ENCODE measurements around the gene TTLL11.

The TTLL11 gene

DNA sequence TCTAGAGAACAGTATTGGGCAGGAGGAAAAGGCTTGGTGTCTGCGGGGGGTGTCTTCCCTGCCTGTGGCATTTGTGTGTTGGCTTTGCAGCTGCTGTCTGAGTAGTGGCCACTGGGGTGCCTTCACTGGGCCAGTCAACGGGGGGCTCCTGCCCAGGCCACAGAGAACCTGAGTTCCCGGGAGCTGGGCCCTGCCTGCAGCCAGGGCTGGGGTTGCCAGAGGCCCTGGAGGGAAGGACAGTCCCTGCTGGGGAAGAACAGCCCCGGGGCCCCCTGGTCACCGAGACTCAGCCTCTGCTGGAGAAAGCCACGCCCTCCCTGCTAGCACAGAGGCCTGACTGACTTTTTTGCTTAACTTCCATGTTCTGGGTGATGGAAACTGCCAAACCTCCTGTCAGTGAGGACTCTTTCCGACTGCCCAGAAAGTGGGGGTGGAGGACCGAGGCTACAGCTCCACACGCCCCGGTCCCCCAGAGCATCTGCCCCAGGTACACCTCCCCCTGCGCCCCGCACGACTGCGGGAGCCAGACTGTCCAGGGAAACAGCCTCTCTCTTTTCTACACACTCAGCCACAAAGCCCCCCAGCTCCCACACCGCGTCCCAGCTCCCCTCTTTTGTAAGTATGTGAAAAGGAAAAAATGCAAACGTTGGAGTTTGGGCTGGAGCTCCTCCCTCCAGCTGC lies 308.2 kb downstream of the TTLL11 start:
- no peak for TF ChIP-seq GATA3 (IDR thresholded peaks at IDR 0.05; ENCODE audit: low read depth, low read length)
- no peak for TF ChIP-seq GATA2 (IDR thresholded peaks at IDR 0.05; ENCODE audit: low read depth, low read length)

DNA sequence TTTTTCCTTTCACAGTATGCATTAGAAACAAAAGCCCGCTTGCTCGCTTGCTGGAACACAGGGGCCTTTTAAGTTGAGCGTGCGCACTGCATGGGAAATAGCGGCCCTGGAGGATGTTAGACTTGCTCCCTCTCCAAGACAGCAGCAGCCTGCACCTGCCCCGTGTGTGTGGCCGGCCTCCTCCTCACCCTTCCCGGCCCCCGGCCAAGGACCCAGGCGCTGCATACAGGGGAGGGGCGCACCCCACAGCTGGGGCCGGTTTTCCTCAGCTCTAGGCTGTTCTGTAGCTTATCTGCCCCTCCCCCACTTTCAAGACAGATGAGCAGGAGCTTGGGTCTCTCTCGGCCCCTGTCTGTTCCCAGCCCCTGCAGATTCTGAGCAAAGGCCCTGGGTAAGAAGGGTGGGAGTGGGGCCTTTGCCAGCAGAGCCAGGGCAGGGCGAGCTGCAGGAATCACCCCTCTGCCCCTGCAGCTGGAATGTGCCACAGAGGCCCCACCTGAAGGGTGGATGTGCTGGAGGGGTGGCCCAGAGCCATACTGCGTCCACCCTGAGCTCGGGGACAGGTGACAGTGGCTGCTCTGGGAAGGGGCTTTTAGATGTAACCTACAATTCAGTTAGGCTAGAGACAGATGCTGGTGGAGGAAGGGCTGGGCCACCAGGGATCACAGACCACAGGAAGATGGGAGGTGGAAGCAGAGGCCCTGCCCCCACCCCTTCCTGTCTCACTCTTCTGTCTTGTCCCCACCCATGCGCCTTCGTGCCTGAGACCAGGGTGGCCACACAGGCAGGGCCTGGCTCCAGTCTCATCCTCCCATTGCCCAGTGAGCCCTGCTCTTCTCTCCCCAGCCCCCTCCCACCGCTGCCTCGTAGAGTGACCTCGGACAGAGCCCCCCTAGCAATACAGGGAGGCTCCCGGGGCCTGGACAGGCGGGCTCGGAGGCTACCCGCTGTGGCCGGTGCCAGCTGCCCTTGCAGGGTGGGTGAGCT lies 309.3 kb downstream of the TTLL11 start:
- TF ChIP-seq GATA2 (IDR thresholded peaks at IDR 0.05; ENCODE audit: low read depth, low read length), result no peak
- TF ChIP-seq GATA3 (IDR thresholded peaks at IDR 0.05; ENCODE audit: low read depth, low read length), result no peak

DNA sequence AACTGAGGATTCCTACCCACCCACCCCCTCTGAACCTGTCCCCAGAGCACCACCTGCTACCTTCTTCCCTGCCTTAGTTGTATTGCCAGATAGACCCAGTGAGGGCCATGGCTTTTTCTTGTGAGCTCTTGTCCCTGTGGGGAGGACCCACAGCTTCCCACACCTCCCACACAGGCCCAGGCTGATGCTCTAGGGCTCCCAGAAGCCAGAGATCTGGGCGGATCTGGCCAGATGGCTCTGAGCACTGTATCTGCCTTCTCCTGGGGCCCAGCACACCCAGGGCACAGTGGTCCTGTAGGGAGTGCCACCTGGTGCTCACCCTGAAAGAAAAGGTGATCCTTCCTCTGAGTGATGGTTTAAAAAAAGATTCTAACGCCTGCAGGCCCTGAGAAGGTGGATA lies 310.0 kb downstream of the TTLL11 start:
- TF ChIP-seq GATA3 (IDR thresholded peaks at IDR 0.05; ENCODE audit: low read depth, low read length), result no peak

DNA sequence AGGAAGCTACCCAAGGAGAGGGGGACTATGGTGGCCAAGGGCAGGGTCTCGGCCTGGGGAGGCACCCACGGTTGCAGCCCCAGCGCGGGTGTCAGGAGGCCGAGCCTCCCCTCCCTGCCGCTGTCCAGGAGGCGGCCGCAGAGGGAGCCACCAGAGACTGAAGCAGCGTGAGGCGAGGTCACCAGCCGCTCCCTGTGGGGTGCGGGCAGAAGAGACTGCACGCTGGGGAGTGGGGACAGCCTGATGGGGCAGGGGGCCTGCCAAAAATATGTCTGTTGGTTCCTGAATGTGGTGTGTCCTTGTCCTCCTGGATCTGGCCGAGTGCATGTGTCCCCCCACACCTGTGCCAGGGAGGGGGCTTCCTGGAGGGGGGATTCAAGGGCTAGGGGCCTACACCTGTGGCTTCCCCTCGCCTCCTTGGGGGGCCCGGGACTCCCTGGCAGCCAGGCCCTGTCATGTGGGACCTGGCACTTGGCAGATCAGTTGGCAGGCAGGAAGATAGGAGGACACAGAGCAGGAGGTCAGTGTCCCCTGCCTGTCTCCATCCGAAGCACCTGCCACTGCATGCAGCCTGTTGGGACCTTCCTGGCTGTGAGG lies 310.5 kb downstream of the TTLL11 start:
- no peak for TF ChIP-seq GATA2 (IDR thresholded peaks at IDR 0.05; ENCODE audit: low read depth, low read length)
- no peak for TF ChIP-seq GATA3 (IDR thresholded peaks at IDR 0.05; ENCODE audit: low read depth, low read length)

DNA sequence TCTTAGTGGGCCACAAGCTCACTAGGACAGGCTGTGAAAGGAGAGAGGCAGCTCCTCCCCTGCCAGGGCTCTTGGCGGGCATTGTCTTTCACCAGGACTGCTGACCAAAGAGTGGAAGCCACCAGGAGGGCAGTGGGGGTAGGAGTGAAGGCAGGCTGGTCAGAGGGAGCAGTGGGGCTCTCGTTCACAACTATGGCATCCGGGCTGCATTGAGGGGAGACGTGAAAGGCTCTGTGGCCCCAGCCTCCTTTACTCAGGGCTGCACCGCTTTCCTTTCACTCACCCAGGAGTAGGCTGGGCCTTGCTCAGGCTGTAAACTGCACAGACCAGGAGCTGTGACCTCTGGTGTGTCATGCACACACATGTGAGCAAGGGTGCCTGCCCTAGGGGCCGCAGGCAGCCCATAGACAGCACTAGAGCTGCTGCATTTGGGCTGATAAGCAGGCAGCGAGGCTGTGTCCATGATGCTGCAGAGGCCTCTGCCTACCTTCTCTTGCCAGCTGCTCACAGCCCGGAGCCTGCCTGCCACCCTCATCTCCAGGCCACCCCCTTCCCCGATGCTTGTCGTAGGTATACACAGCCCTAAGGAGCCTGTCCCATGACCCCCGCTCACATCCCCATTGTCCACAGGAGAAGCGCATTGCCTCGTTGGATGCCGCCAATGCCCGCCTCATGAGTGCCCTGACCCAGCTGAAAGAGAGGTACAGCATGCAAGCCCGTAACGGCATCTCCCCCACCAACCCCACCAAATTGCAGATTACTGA lies 311.2 kb downstream of the TTLL11 start:
- no peak for TF ChIP-seq GATA3 (IDR thresholded peaks at IDR 0.05; ENCODE audit: low read depth, low read length)
- TF ChIP-seq GATA2 (IDR thresholded peaks at IDR 0.05; ENCODE audit: low read depth, low read length), result no peak

DNA sequence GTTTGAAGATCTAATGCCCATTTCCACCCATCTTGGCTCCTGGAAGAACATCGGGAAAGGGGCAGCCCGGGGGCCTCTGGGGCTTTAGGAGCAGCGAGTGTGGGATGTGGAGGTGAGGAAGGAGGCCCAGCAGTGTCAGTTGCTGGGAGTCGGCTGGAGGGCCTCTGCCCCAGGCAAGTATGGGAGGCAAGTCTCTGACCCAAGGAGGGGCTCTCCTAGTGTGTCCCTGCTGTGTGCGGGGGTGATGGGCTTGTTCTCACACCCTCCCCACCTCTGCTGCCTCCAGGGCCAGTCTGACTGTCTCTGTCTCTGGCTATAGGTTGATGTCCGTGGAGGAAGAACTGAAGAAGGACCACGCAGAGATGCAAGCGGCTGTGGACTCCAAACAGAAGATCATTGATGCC lies 312.0 kb downstream of the TTLL11 start:
- TF ChIP-seq GATA2 (IDR thresholded peaks at IDR 0.05; ENCODE audit: low read depth, low read length), result no peak
- TF ChIP-seq GATA3 (IDR thresholded peaks at IDR 0.05; ENCODE audit: low read depth, low read length), result no peak

DNA sequence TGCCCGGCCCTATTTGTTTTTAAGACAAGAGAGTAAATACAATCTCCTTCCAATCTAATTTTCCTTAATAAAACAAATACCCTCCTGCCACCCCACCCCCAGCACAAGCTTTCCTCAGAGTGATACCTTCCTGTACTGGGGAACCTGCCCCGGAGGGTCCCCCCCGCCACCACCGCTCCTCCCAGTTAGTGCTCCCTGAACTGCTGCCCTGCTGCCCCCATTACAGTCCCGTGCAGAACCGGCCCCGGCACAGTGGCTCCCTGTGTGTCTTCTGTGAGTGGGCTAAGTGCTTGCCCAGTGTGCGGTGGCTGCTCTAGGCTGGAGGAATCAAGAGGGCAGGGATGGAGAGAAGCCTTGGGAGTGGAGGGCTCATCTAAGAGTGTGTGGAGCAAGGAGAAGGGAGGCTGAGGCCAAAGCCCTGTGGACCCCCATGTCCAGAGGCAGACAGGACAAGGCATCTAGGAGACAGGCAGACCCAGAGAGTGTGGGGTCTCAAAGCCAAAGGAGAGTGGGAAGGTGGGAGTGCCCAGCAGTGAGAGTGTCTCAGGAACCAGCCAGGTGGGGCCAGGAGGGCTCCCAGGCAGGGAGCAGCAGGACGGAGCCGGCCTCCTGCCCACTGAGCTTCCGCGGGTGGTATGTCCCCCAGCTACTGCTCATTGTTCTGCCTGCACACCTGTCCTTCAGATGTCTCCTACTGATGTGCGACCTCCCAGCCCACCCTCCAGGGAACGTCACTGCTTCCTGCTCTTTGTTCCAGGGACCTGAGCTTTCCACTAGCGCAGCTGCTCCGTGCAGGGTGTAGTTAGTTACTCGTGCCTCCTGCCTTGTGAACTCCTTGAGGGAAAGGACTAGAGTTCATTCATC lies 312.7 kb downstream of the TTLL11 start:
- no peak for TF ChIP-seq GATA2 (IDR thresholded peaks at IDR 0.05; ENCODE audit: low read depth, low read length)
- TF ChIP-seq GATA3 (IDR thresholded peaks at IDR 0.05; ENCODE audit: low read depth, low read length), result no peak

DNA sequence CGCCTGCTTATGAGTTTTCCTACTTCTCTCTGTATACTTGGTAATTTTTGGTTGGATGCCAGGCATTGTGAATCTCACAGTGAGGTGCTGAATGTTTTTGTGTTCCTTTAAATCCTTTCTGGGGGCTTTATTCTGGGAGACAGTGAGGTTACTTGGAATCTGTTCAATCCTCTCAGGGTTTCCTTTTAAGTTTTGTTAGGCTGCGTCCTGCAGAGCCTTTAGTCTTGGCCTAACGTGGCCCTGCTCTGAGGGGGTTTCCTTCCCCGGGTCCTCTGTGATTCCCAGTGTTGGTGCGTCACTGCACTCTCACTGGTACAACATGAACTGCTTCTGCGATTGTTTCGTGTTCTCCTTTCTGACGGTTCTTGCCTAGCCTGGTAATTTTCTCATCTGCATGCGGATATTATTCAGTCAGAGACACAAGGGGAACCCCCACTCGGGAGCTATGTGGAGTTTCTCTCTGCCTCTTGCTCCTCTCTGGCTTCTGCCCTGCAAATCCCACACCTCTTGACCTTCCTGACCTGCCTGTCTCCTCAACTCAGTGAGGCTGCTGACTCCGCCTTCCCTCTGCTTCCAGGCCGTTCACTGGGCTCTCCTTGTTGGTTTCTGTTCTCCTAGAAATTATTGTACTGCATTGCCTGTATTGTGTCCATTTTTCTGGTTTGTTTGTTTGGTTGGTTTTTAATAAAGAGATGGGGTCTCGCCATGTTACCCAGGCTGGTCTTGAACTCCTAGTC lies 313.6 kb downstream of the TTLL11 start:
- TF ChIP-seq GATA3 (IDR thresholded peaks at IDR 0.05; ENCODE audit: low read depth, low read length) (no peak), GATA2 (IDR thresholded peaks at IDR 0.05; ENCODE audit: low read depth, low read length) (no peak)

DNA sequence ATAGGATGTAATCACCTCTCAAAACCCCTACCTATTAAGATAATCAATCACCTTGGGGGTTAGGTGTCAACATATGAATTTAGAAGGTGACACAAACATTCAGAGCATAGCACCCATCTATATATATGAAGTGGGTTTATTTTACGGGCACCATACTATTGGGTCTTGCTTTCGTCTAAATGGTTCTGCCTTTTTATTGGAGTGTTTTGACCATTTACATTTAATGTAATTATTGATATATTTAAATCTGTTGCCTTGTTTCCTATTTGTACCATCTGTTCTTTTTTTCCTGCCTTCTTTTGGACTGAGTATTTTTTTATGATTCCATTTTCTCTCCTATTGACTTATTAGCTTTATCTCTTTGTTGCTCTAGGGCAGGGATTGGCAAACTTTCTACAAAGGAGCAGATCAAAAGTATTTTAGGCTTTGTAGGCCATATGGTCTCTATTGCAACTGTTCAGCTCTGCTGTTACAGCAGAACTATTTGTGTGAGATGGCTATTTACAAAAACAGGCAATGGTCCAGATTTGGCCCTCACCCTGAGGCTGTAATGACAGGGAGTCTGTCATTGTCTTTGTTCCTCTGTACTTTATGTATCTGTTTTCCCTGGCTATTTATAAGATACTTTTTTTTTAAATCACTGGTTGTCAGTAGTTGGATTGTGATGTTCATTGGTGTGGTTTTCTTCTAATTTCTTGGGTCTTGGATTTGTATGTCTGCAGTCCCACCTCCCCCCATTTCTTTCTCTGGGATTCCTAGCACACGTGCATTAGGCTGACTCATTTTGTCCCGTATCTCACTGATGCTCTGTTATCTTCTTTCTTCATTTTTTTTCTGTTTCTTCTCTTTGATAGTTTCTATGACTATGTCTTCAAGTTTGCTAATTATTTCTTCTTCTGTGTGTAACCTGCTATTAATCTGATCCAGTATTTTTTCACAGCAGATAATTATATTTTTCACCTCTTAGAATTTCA lies 314.6 kb downstream of the TTLL11 start:
- TF ChIP-seq GATA3 (IDR thresholded peaks at IDR 0.05; ENCODE audit: low read depth, low read length), result no peak
- TF ChIP-seq GATA2 (IDR thresholded peaks at IDR 0.05; ENCODE audit: low read depth, low read length), result no peak

DNA sequence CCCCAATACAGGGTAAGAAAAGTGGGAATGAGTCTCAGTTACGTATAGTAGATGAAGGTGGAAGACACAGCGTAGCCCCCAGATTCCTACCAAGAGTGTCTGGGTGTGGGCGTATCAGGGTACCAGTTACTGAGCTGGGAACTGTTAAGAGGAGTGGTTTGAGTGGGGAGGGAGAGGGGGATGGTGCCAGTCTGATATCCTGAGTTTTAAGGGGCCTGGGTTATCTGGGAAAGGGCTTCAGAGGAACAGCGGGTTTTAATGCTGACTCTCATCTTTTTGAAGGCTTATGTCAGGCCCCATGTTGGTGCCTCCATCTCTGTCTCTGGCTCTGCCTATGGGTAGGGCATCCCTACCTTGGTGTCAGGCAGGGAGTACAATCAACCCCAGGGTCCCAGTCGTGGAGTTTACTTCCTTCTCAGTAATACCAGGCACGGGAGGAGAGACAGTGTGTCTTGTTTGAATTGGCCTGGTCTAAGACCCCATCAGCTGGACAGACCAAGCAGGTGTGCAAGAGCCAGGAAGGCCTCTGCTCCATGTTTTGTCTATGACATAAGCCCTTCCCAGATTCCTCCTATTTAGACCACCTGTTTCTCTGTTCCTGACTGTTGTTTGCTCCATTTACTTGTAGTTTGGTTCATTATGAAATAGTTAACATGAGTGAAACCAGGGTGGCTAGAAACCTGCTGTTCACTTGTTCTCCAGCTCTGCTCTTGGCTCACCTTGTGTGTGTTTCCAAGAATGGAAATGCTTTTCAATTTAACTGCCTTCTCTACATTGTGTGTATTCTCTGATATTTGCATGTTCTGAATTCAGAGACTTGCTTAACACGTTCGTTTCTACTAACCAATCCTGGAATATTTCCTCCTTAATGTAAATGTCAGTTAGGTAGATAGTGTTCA lies 316.1 kb downstream of the TTLL11 start:
- TF ChIP-seq GATA2 (IDR thresholded peaks at IDR 0.05; ENCODE audit: low read depth, low read length), result no peak
- no peak for TF ChIP-seq GATA3 (IDR thresholded peaks at IDR 0.05; ENCODE audit: low read depth, low read length)

Measured in SH-SY5Y (cell line).